Lower leg skin (tissue), 3 donors: ENCODE data around the gene MYO1A.

Experiments used
- POLR2A ChIP-seq, 2 donors: fragments of 450-650 bp; IDR thresholded peaks; one replicate each; pipeline ENCODE4 v1.6.1; 2016 to 2017; ENCODE audit warnings: antibody characterized with exemption in 2 of 2, mild to moderate bottlenecking in 1 of 2, moderate library complexity in 1 of 2
- TF ChIP-seq, protein P1 (sequence below), 3 donors: fragments of 450-650 bp; IDR thresholded peaks; one replicate each; pipeline ENCODE4 v1.5.1; 2016; ENCODE audit warnings: antibody characterized with exemption in 3 of 3, mild to moderate bottlenecking in 3 of 3, moderate library complexity in 2 of 3

DNA sequence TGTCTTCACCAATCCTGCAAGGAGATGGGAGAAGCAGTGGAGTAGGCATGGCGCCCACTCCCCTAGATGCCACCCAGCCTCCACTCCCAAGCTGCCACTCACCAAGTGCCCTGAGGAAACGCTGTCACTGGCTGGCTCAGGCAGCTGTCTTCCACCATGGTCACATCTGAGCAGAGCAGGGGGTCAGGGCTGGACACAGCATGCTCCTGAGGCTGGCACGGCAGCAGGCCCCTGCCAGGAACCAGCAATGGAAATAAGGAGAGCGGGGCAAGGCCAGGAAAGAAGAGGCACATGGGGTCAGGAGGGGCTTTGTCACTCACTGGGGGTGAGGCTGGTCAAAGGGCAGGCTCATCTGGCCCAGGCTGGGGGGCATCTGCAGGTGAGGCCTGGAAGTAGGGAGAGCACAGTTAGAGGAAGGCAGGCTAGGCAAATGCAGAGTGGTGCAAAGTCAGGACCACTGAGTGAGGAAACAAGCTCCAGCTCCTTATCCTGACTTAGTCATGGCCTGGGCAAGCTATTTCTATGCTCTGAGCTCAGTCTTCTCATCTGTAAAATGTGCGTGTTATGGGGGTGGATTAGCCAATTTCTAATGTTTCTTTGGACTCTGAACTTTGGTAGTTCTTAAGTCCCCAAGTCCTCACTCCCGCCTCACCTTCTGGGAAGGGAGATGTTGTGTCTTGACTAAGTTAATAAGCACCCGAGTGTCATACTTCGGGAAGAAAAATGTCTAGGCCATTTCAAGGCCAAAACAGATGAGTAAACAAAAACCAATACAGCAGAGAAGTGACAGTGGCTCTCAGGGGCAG lies 47.0 kb upstream of the MYO1A start:
- TF ChIP-seq, protein P1, sequence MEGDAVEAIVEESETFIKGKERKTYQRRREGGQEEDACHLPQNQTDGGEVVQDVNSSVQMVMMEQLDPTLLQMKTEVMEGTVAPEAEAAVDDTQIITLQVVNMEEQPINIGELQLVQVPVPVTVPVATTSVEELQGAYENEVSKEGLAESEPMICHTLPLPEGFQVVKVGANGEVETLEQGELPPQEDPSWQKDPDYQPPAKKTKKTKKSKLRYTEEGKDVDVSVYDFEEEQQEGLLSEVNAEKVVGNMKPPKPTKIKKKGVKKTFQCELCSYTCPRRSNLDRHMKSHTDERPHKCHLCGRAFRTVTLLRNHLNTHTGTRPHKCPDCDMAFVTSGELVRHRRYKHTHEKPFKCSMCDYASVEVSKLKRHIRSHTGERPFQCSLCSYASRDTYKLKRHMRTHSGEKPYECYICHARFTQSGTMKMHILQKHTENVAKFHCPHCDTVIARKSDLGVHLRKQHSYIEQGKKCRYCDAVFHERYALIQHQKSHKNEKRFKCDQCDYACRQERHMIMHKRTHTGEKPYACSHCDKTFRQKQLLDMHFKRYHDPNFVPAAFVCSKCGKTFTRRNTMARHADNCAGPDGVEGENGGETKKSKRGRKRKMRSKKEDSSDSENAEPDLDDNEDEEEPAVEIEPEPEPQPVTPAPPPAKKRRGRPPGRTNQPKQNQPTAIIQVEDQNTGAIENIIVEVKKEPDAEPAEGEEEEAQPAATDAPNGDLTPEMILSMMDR (IDR thresholded peaks at IDR 0.05) = no peak
- TF ChIP-seq POLR2A (IDR thresholded peaks at IDR 0.05) = no peak
